Suprapubic skin (tissue), 4 donors: ENCODE data around the gene KDM5B. TPM values are rescaled to one million over a fixed set of nuclear protein-coding genes. Genes with fewer than 3 reads are reported as not detected.

Source experiments
- DNase-seq, 2 donors: peaks; one replicate each; pipeline ENCODE4 v3.0.0-alpha.2; 2019; ENCODE audit warnings: low spot score in 2 of 2
- H3K27ac ChIP-seq: fragments of 200-600 bp; sonication (generic); one replicate; pipeline ENCODE4 v1.5.1; 2019
- H3K27me3 ChIP-seq: fragments of 200-600 bp; sonication (generic); one replicate; pipeline ENCODE4 v1.5.1; 2019
- H3K36me3 ChIP-seq: fragments of 200-600 bp; sonication (generic); one replicate; pipeline ENCODE4 v1.5.1; 2019
- H3K4me1 ChIP-seq: fragments of 200-600 bp; sonication (generic); one replicate; pipeline ENCODE4 v1.5.1; 2019
- H3K4me3 ChIP-seq: fragments of 200-600 bp; sonication (generic); one replicate; pipeline ENCODE4 v1.5.1; 2019; ENCODE audit warnings: mild to moderate bottlenecking
- H3K9me3 ChIP-seq: fragments of 200-600 bp; sonication (generic); one replicate; pipeline ENCODE4 v1.5.1; 2019
- CTCF ChIP-seq, 2 donors: fragments of 200-600 bp in 1 of 2; fragments of 450-650 bp in 1 of 2; sonication (generic) in 1 of 2; IDR thresholded peaks; one replicate each; pipeline ENCODE4 v1.5.1; 2016 to 2019; ENCODE audit warnings: antibody characterized with exemption in 2 of 2, mild to moderate bottlenecking in 1 of 2, moderate library complexity in 1 of 2
- EP300 ChIP-seq: sonication (generic); formaldehyde crosslinking; IDR thresholded peaks from one replicate; pipeline ENCODE4 v1.6.1; 2017; ENCODE audit warnings: antibody characterized with exemption
- POLR2A ChIP-seq, 2 donors: fragments of 450-650 bp; IDR thresholded peaks; one replicate each; pipeline ENCODE4 v1.6.1; 2017; ENCODE audit warnings: antibody characterized with exemption in 2 of 2, mild to moderate bottlenecking in 2 of 2, moderate library complexity in 2 of 2
- POLR2AphosphoS5 ChIP-seq, 3 donors: sonication (generic); formaldehyde crosslinking; IDR thresholded peaks; one replicate each; pipeline ENCODE4 v1.6.1; 2017; ENCODE audit warnings: antibody characterized with exemption in 3 of 3
- WGBS: methylation state at CpG from one replicate; pipeline ENCODE4 v1.1.5; 2018; 5-methylcytosine and 5-hydroxymethylcytosine counted together
- total RNA-seq, 4 donors: library from RNA; depleted of rRNA; stranded (reverse); fragments of >200 nt; gene quantifications; one replicate each; pipeline ENCODE4 v1.1.0, GENCODE V29; 2016

Gene KDM5B
- total RNA-seq, 4 donors from 2014 or later, result 76.1 to 165 (median 89.4) TPM

- Histone ChIP-seq H3K4me3 (no peak overlapping the region), H3K27me3 (peaks cover 40% of the 10 kb centered on the region), H3K4me1 (no peaks in the 10 kb centered on the region), H3K27ac (no peak overlapping the region), H3K36me3 (no peaks in the 10 kb centered on the region), H3K9me3 (no peaks in the 10 kb centered on the region)
- DNase-seq, result no peak
- 61% methylated on average over 4 of the region's 4 CpGs for WGBS
- TF ChIP-seq EP300, result no peak
- no peak for TF ChIP-seq POLR2A (IDR thresholded peaks at IDR 0.05)
- TF ChIP-seq CTCF (IDR thresholded peaks at IDR 0.05), result no peak
- TF ChIP-seq POLR2AphosphoS5 (IDR thresholded peaks at IDR 0.05), result no peak
These were observed 128.6 kb downstream of the KDM5B start for GRCh38 chr1:202679406-202680177.

- Histone ChIP-seq H3K27ac (no peak overlapping the region), H3K9me3 (no peaks in the 10 kb centered on the region), H3K4me3 (no peak overlapping the region), H3K27me3 (peaks cover 31% of the 10 kb centered on the region), H3K4me1 (no peaks in the 10 kb centered on the region), H3K36me3 (no peaks in the 10 kb centered on the region)
- no peak for DNase-seq
- 93% methylated on average over 2 of the region's 2 CpGs for WGBS
- TF ChIP-seq EP300 (no peak), POLR2AphosphoS5 (IDR thresholded peaks at IDR 0.05) (no peak), POLR2A (IDR thresholded peaks at IDR 0.05) (no peak), CTCF (IDR thresholded peaks at IDR 0.05) (no peak)
These were observed 130.8 kb downstream of the KDM5B start for GRCh38 chr1:202677433-202677832.

Other genes starting within 250 kb of the KDM5B start
- under 1 TPM in 1 of 4 donors, not detected in 3; 0.11 TPM for gene SYT2, start 98.0 kb downstream of the KDM5B start, total RNA-seq
- 1 to 10 TPM in 3 of 4 donors, not detected in 1; 1.4 to 7.0 (median 3.7) TPM for gene PCAT6, start 2.5 kb upstream of the KDM5B start, total RNA-seq
- 10 to 100 TPM in 3 of 4 donors, 1 to 10 TPM in 1; 5.1 to 11.2 (median 10.6) TPM for gene RABIF, start 80.7 kb upstream of the KDM5B start, total RNA-seq
- 10 to 100 TPM; 13.4 to 19.6 (median 15.1) TPM for gene KLHL12, start 118.8 kb upstream of the KDM5B start, total RNA-seq
- gene ADIPOR1, start 149.9 kb upstream of the KDM5B start, total RNA-seq, result 100 to 1,000 TPM; 124 to 190 (median 169) TPM
- 100 to 1,000 TPM; 136 to 212 (median 176) TPM for gene CYB5R1, start 158.8 kb upstream of the KDM5B start, total RNA-seq
- 10 to 100 TPM; 62.0 to 95.5 (median 68.6) TPM for gene TMEM183A, start 199.0 kb upstream of the KDM5B start, total RNA-seq
- 10 to 100 TPM in 1 of 4 donors, 1 to 10 TPM in 1, under 1 TPM in 2; 0.26 to 38.7 (median 1.5) TPM for gene PPFIA4, start 218.1 kb upstream of the KDM5B start, total RNA-seq